Measurements from ENCODE around the gene DGCR8.

DNA sequence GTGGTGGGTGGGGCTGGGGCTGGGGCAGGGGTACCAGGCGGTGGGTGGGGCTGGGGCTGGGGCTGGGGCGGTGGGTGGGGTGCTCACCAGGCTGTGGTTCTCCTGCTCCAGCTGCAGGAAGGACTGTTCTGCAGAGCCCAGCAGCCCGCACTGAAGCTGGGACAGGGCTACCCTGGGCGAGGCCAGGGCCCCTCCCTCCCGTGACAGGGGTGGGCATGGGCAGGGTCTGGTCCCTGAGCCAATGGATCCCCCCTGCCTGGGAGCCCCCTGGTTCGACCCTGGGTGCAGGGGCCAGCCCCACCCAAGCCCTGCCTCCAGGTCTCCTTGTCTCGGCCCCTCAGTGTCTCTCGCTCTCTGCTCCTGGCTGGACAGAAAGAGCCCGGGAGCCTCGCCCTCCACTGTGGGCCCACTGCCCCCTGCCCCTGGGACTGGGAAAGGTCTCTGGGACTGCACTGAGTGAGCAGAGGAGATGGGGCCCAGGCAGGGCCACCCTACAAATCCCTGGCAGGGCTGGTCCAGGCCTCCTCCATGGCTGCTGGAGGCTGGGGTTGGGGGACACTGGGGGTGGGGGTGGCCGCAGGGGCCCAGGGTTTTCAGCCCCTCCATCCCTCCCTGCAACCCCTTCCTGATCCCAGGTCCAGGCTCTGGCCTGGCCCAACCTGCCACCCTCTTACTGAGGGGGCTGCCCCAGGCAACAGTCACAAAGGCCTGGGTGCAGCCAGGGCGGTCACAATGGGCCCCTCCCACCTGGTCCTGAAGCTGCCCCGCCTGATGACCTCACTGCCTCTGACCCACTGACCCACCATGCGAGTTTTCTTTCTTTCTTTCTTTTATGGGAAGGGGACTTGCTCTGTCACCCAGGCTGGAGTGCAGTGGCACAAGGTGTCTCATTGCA is 70.6 kb downstream of the DGCR8 start, which contains the start of gene CCDC188:
- TF ChIP-seq ZNF384 (IDR thresholded peaks at IDR 0.05) (no peak), BHLHE40 (IDR thresholded peaks at IDR 0.05; ENCODE audit: borderline replicate concordance) (no peak), TARDBP (IDR thresholded peaks at IDR 0.05) (no peak), FOXM1 (IDR thresholded peaks at IDR 0.05; ENCODE audit: borderline replicate concordance) (no peak), SP1 (IDR thresholded peaks at IDR 0.05) (no peak), FOXA1 (IDR thresholded peaks at IDR 0.05) (no peak), ELF4 (IDR thresholded peaks at IDR 0.05) (no peak), FOXK2 (IDR thresholded peaks at IDR 0.05) (no peak), ARNT (IDR thresholded peaks at IDR 0.05) (no peak), LEF1 (IDR thresholded peaks at IDR 0.05; ENCODE audit: borderline replicate concordance) (no peak), SUZ12 (IDR thresholded peaks at IDR 0.05) (no peak), CTBP1 (IDR thresholded peaks at IDR 0.05; ENCODE audit: borderline replicate concordance) (no peak), HDGF (IDR thresholded peaks at IDR 0.05; ENCODE audit: borderline replicate concordance) (no peak)
- TF ChIP-seq, protein P1, sequence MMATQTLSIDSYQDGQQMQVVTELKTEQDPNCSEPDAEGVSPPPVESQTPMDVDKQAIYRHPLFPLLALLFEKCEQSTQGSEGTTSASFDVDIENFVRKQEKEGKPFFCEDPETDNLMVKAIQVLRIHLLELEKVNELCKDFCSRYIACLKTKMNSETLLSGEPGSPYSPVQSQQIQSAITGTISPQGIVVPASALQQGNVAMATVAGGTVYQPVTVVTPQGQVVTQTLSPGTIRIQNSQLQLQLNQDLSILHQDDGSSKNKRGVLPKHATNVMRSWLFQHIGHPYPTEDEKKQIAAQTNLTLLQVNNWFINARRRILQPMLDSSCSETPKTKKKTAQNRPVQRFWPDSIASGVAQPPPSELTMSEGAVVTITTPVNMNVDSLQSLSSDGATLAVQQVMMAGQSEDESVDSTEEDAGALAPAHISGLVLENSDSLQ (IDR thresholded peaks at IDR 0.05) = no peak
